ENCODE data around the gene ENDOG. TPM values are rescaled to one million over a fixed set of nuclear protein-coding genes. Genes with fewer than 3 reads are reported as not detected.
"Not testable (repeated sequence)": the region's sequence is repeated elsewhere in the genome, so short reads cannot be mapped to it uniquely, and the experiment has no call there.

The ENDOG gene
- total RNA-seq (27.8 TPM), polyA plus RNA-seq (ENCODE audit: insufficient read depth in 1 of 8, insufficient read length in 8 of 8, low replicate concordance in 1 of 8) (10 to 100 TPM; 16.7 to 26.4 (median 21.3) TPM)
- long read RNA-seq, donor 1, transcript ENDOG-201 (3 exons, 1,172 nt) = major isoform, 9 of 9 reads
- long read RNA-seq, donor 1, partial matches to known transcripts = 0 of 9 reads
- long read RNA-seq, donor 1, other reads (novel, unspliced or antisense) = 0 of 9 reads
- long read RNA-seq, donor 2, transcript ENDOG-201 (3 exons, 1,172 nt) = major isoform, 5 of 5 reads
- long read RNA-seq, donor 2, partial matches to known transcripts = 0 of 5 reads
- long read RNA-seq, donor 2, other reads (novel, unspliced or antisense) = 0 of 5 reads
- long read RNA-seq, donor 3, transcript ENDOG-201 (3 exons, 1,172 nt) = major isoform, 24 of 24 reads
- long read RNA-seq, donor 3, partial matches to known transcripts = 0 of 24 reads
- long read RNA-seq, donor 3, other reads (novel, unspliced or antisense) = 0 of 24 reads
- long read RNA-seq, donor 4, transcript ENDOG-201 (3 exons, 1,172 nt) = major isoform, 14 of 14 reads
- long read RNA-seq, donor 4, partial matches to known transcripts = 0 of 14 reads
- long read RNA-seq, donor 4, other reads (novel, unspliced or antisense) = 0 of 14 reads
- long read RNA-seq, donor 5, transcript ENDOG-201 (3 exons, 1,172 nt) = major isoform, 61 of 72 reads
- long read RNA-seq, donor 5, partial matches to known transcripts = 11 of 72 reads
- long read RNA-seq, donor 5, other reads (novel, unspliced or antisense) = 0 of 72 reads
- long read RNA-seq, donor 6, transcript ENDOG-201 (3 exons, 1,172 nt) = major isoform, 42 of 48 reads
- long read RNA-seq, donor 6, partial matches to known transcripts = 6 of 48 reads
- long read RNA-seq, donor 6, other reads (novel, unspliced or antisense) = 0 of 48 reads
- long read RNA-seq, donor 7, transcript ENDOG-201 (3 exons, 1,172 nt) = major isoform, 33 of 33 reads
- long read RNA-seq, donor 7, partial matches to known transcripts = 0 of 33 reads
- long read RNA-seq, donor 7, other reads (novel, unspliced or antisense) = 0 of 33 reads
- long read RNA-seq, donor 8, transcript ENDOG-201 (3 exons, 1,172 nt) = major isoform, 6 of 6 reads
- long read RNA-seq, donor 8, partial matches to known transcripts = 0 of 6 reads
- long read RNA-seq, donor 8, other reads (novel, unspliced or antisense) = 0 of 6 reads
- long read RNA-seq, donor 9, transcript ENDOG-201 (3 exons, 1,172 nt) = major isoform, 21 of 21 reads
- long read RNA-seq, donor 9, partial matches to known transcripts = 0 of 21 reads
- long read RNA-seq, donor 9, other reads (novel, unspliced or antisense) = 0 of 21 reads
- long read RNA-seq, donor 10, transcript ENDOG-201 (3 exons, 1,172 nt) = major isoform, 25 of 32 reads
- long read RNA-seq, donor 10, partial matches to known transcripts = 7 of 32 reads
- long read RNA-seq, donor 10, other reads (novel, unspliced or antisense) = 0 of 32 reads
- long read RNA-seq, donor 11, transcript ENDOG-201 (3 exons, 1,172 nt) = major isoform, 15 of 30 reads
- long read RNA-seq, donor 11, partial matches to known transcripts = 15 of 30 reads
- long read RNA-seq, donor 11, other reads (novel, unspliced or antisense) = 0 of 30 reads

GRCh38 chr9:128818099-128818838 is at the start of gene ENDOG:
ENDOG (plus strand) TSS chr9:128818500; CDS start chr9:128818685, 185 bp downstream.
- peak within 1 kb of the TSS; percentile 85 for H3K27ac ChIP-seq (ENCODE audit: low read length)
- peaks cover 21% of the 10 kb centered on the region for H3K36me3 ChIP-seq (ENCODE audit: control insufficient read depth, insufficient read depth, low read length)
- no peaks in the 10 kb centered on the region for H3K9me3 ChIP-seq (replicated peaks; ENCODE audit: control insufficient read depth, low read depth, low read length)
- peak; percentile 99 for DNase-seq
- no peaks in the 10 kb centered on the region for H3K27me3 ChIP-seq (ENCODE audit: control insufficient read depth, insufficient read depth, low read length)
- peak within 1 kb of the TSS; percentile 68 for H3K4me3 ChIP-seq (ENCODE audit: low read length)
- under 1% methylated on average over 58 of the region's 70 CpGs for WGBS (ENCODE audit: insufficient coverage)
- peaks cover 14% of the 10 kb centered on the region for H3K4me1 ChIP-seq (ENCODE audit: control insufficient read depth, insufficient read depth, low read length)

DNA sequence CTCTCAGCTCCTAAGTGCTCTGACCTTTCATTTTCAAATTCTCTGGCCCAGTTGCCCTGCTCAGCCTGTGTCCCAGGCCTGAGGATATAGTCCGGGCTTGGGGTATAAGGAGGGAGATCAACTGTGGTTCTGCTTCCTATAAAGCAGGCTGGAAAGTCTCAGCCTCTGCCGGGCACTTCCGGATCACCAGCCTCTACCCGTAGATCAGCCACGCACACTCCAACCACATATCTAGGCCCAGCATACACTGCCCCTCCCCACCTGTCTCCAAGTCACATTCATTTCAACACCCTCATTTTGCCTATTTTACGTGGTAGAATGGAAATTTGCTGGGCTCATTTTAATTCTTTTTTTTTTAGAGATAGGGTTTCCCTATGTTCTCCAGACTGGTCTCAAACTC is 49.7 kb upstream of the ENDOG start:
- H3K27ac ChIP-seq (ENCODE audit: low read length) = no peak overlapping the region
- no peaks in the 10 kb centered on the region for H3K9me3 ChIP-seq (replicated peaks; ENCODE audit: control insufficient read depth, low read depth, low read length)
- no peak for DNase-seq
- WGBS (ENCODE audit: insufficient coverage) = 82% methylated on average over 4 of the region's 6 CpGs
- H3K36me3 ChIP-seq (ENCODE audit: control insufficient read depth, insufficient read depth, low read length) = peaks cover 25% of the 10 kb centered on the region
- H3K4me3 ChIP-seq (ENCODE audit: low read length) = no peak overlapping the region
- peaks cover 15% of the 10 kb centered on the region for H3K4me1 ChIP-seq (ENCODE audit: control insufficient read depth, insufficient read depth, low read length)
- H3K27me3 ChIP-seq (ENCODE audit: control insufficient read depth, insufficient read depth, low read length) = no peaks in the 10 kb centered on the region

GRCh38 chr9:128770286-128771030 is 47.8 kb upstream of the ENDOG start:
- WGBS (ENCODE audit: insufficient coverage) = 95% methylated on average over 3 of the region's 11 CpGs
- Histone ChIP-seq H3K4me3 (ENCODE audit: low read length) (peak overlapping the region; percentile 82), H3K9me3 (replicated peaks; ENCODE audit: control insufficient read depth, low read depth, low read length) (no peaks in the 10 kb centered on the region), H3K4me1 (ENCODE audit: control insufficient read depth, insufficient read depth, low read length) (peaks cover 15% of the 10 kb centered on the region), H3K27me3 (ENCODE audit: control insufficient read depth, insufficient read depth, low read length) (no peaks in the 10 kb centered on the region), H3K36me3 (ENCODE audit: control insufficient read depth, insufficient read depth, low read length) (peaks cover 13% of the 10 kb centered on the region), H3K27ac (ENCODE audit: low read length) (peak overlapping the region; percentile 81)
- no peak for DNase-seq

DNA sequence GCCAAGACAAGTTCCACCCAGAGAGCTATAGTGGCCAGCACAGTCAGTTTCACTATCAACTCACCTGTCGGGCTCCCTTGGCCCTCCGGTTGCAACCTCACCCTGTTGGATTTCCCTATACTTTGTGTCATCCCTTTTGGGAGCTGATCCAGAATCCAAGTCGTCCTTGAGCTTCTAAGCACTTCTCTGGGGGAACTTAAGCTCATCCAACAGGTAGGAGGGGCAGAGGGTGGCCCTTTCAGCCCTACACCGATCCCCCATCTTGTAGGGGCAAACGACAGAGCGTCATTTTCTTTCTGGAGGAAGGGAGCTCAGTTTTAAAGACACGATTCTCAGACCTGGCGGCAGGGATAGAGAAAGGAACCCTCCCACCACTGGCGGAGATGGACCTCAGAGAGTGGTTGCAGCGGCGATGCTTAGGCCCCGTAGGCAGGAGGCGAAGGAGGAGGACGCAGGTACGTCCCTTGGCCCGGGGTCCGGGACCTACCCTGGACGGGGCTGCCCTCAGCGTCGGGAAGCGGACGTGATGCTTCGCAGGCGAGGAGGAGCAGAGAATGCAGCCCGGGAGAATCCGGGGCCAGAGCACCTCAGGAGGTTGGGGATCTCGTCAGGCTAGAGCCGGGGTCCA is 47.1 kb upstream of the ENDOG start:
- Histone ChIP-seq H3K4me3 (ENCODE audit: low read length) (peak overlapping the region; percentile 82), H3K4me1 (ENCODE audit: control insufficient read depth, insufficient read depth, low read length) (peaks cover 15% of the 10 kb centered on the region), H3K9me3 (replicated peaks; ENCODE audit: control insufficient read depth, low read depth, low read length) (peaks cover 6% of the 10 kb centered on the region), H3K27ac (ENCODE audit: low read length) (peak overlapping the region; percentile 81), H3K36me3 (ENCODE audit: control insufficient read depth, insufficient read depth, low read length) (peaks cover 13% of the 10 kb centered on the region), H3K27me3 (ENCODE audit: control insufficient read depth, insufficient read depth, low read length) (no peaks in the 10 kb centered on the region)
- WGBS (ENCODE audit: insufficient coverage) = under 1% methylated on average over 24 of the region's 28 CpGs
- DNase-seq = peak; percentile 35

GRCh38 chr9:128771745-128772519 is 46.4 kb upstream of the ENDOG start, which contains the start of gene ZER1:
ZER1 (minus strand) TSS chr9:128771927; CDS start chr9:128755565, 16,362 bp downstream.
- H3K36me3 ChIP-seq (ENCODE audit: control insufficient read depth, insufficient read depth, low read length) = peaks cover 13% of the 10 kb centered on the region
- peak within 1 kb of the TSS; percentile 95 for H3K27ac ChIP-seq (ENCODE audit: low read length)
- DNase-seq = peak; percentile 96
- WGBS (ENCODE audit: insufficient coverage) = under 1% methylated on average over 72 of the region's 72 CpGs
- no peaks in the 10 kb centered on the region for H3K27me3 ChIP-seq (ENCODE audit: control insufficient read depth, insufficient read depth, low read length)
- peaks cover 15% of the 10 kb centered on the region for H3K4me1 ChIP-seq (ENCODE audit: control insufficient read depth, insufficient read depth, low read length)
- H3K4me3 ChIP-seq (ENCODE audit: low read length) = peak within 1 kb of the TSS; percentile 82
- peaks cover 8% of the 10 kb centered on the region for H3K9me3 ChIP-seq (replicated peaks; ENCODE audit: control insufficient read depth, low read depth, low read length)

- peaks cover 4% of the 10 kb centered on the region for H3K36me3 ChIP-seq (ENCODE audit: control insufficient read depth, insufficient read depth, low read length)
- H3K27ac ChIP-seq (ENCODE audit: low read length) = no peak overlapping the region
- no peak overlapping the region for H3K4me3 ChIP-seq (ENCODE audit: low read length)
- no peaks in the 10 kb centered on the region for H3K27me3 ChIP-seq (ENCODE audit: control insufficient read depth, insufficient read depth, low read length)
- WGBS (ENCODE audit: insufficient coverage) = 91% methylated on average over 5 of the region's 5 CpGs
- DNase-seq = no peak
- H3K9me3 ChIP-seq (replicated peaks; ENCODE audit: control insufficient read depth, low read depth, low read length) = peaks cover 8% of the 10 kb centered on the region
- H3K4me1 ChIP-seq (ENCODE audit: control insufficient read depth, insufficient read depth, low read length) = peaks cover 15% of the 10 kb centered on the region
These were observed 45.3 kb upstream of the ENDOG start for GRCh38 chr9:128773049-128773448.

GRCh38 chr9:128774804-128775203 is 43.5 kb upstream of the ENDOG start:
- WGBS (ENCODE audit: insufficient coverage) = no CpG with 5 or more reads among the region's 1 CpG
- Histone ChIP-seq H3K27ac (ENCODE audit: low read length) (no peak overlapping the region), H3K4me3 (ENCODE audit: low read length) (no peak overlapping the region), H3K4me1 (ENCODE audit: control insufficient read depth, insufficient read depth, low read length) (peaks cover 15% of the 10 kb centered on the region), H3K9me3 (replicated peaks; ENCODE audit: control insufficient read depth, low read depth, low read length) (peaks cover 8% of the 10 kb centered on the region), H3K27me3 (ENCODE audit: control insufficient read depth, insufficient read depth, low read length) (no peaks in the 10 kb centered on the region), H3K36me3 (ENCODE audit: control insufficient read depth, insufficient read depth, low read length) (no peaks in the 10 kb centered on the region)
- no peak for DNase-seq

- H3K9me3 ChIP-seq (replicated peaks; ENCODE audit: control insufficient read depth, low read depth, low read length) = peaks cover 12% of the 10 kb centered on the region
- WGBS (ENCODE audit: insufficient coverage) = 86% methylated on average over 4 of the region's 27 CpGs
- not testable (repeated sequence) for H3K27me3 ChIP-seq (ENCODE audit: control insufficient read depth, insufficient read depth, low read length)
These were observed 38.2 kb upstream of the ENDOG start for GRCh38 chr9:128780093-128780492.

More at GRCh38 chr9:128780093-128780492, 38.2 kb upstream of the ENDOG start:
- H3K36me3 ChIP-seq (ENCODE audit: control insufficient read depth, insufficient read depth, low read length); H3K27ac ChIP-seq (ENCODE audit: low read length); DNase-seq; H3K4me3 ChIP-seq (ENCODE audit: low read length): not testable (repeated sequence)
- H3K4me1 ChIP-seq (ENCODE audit: control insufficient read depth, insufficient read depth, low read length) = peaks cover 14% of the 10 kb centered on the region
